Measurements from ENCODE around the gene PIK3R5.

PIK3R5 gene

DNA sequence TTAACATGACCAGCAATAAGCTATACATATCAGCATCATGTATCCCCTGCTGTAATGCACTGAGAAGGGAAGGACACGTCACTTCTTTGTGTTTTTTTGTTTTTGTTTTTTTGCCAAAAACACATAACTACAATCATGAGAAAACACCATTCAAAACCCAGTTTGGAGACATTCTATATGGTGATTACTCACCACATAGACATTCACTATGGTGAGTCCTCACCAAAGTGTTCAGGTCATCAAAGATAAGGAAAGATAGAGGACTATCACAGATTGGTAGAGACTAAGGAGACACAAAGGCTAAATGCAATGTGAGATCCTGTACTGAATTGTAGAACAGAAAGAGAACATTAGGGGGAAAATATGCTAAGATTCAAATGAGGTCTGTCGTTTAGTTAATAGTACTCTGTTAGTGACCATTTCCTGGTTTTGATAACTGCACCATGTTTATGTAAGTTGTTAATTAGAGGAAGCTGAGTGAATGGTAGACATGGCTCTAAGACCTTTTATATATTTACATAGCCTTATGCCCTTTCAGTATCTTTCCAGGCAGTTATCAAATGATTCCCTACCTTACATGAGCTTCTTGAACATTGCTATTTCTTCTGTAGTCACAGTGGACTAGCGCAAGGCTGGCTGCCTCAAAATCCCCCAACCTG is 46.6 kb downstream of the PIK3R5 start:
- no peak for DNase-seq

DNA sequence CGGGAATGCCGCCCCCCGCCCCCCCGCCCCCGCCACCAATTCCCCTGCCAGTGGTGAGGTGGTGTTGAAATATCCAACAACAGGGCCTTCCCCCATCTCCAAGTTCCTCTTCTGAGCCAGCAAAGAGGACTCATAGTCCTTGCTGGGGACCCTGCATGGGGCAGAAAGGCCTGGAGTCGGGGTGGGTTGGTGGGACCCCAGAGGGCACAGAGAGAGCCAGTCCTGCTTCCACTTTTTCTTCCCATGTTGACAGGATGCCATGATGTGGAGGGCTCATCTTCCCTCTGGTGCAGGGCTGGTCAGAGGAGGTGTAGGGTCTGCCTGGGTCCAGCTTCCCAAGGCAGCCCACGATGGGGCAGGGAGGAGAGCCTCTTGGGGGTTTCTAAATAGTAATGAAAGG is 49.0 kb downstream of the PIK3R5 start:
- DNase-seq: no peak

DNA sequence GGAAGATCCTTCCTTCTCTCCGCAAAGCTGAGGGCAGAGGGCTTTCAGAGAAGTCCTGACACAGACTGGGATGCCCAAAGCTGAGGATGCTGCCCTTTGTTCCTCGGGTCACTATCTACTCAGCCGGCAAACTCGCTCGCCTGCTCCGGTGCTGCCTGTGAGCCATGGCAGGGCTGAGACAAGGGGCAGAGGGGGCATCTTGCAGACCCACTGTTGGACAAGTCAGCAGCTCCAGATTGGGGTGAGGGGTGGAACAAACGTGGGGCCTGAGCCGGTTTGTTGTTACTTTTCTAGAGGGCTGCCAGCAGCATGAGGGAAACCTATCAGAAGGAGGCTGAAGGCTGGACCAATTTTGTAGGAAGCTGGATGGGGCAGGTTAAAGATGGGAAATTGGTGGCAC is 51.0 kb downstream of the PIK3R5 start:
- DNase-seq: no peak

DNA sequence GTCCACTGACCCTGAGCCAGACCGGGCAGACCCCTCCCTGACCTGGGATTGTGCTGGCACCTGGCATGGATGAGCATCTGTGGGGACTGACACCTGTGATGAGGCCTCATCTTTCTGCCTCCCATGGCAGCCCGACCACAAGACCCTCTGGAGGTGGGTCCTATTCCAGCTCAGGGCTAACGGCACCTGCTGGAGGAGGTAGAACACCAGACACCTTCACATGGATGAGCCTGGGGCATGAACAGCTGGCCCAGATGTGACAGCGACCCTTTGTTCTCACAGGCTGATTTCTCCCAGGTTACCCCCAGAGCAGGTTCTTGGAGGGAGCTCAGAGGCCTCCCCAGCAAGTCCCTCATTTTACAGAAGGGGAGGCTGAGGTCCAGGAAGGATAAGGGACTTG is 51.6 kb downstream of the PIK3R5 start:
- no peak for DNase-seq

DNA sequence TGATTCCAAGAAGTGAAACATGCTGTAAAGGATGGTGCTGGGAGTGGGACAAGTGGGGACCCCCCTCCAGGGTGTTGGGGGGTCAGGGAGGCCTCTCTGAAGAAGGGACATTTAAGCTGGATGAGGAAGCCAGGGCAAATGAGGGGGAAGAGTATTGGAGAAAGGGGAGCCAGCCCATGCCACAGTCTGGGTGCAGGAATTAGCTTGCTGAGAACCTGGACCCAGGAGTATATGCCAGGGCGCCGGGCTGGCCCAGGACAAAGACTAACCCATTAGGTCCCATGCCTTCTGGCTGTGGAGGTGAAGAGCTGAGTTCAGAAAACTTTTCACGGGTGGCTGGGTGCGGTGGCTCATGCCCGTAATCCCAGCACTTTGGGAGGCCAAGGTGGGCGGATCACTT is 52.4 kb downstream of the PIK3R5 start:
- no peak for DNase-seq

DNA sequence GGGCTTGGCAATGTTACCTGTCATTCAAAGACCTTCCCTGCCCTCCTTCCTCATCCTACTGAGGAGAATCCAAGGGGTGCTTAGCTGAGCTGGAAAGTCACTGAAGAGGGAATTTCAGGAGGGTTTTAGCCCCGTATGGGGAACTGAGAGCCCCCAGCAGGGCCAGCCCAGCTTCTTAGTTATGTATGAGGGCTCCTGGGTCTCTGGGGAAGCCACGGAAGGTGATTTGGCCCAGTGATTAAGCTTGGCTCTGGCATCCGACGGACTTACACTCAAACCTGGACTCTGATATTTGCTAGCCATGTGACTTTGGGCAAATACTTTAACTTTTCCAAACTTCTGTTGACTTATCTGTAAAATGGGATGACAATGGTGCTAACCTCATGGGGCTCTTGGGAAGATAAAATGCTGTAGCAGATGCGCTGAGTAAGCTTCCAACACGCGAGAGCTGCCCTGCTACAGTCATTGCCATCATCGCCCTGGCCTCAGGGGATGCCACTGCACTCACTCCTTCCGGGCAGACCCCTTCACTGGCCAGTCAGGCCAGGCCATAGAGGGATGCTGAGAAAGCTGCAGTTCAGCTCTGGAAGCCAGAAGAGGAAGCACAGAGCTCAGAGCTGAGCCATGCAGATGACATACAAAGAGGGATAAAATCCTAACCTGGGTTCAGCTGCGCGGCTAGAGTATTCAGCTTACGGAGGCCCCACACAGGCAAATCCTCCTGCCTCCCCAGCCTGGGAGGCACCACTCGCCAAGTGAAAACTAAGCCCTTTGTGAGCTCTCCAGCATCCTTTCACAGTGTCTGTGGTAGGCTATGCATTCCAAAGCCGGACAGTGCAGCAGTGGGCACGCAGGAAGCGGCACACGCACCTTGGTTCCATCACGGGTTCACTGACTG is 53.2 kb downstream of the PIK3R5 start:
- no peak for DNase-seq

DNA sequence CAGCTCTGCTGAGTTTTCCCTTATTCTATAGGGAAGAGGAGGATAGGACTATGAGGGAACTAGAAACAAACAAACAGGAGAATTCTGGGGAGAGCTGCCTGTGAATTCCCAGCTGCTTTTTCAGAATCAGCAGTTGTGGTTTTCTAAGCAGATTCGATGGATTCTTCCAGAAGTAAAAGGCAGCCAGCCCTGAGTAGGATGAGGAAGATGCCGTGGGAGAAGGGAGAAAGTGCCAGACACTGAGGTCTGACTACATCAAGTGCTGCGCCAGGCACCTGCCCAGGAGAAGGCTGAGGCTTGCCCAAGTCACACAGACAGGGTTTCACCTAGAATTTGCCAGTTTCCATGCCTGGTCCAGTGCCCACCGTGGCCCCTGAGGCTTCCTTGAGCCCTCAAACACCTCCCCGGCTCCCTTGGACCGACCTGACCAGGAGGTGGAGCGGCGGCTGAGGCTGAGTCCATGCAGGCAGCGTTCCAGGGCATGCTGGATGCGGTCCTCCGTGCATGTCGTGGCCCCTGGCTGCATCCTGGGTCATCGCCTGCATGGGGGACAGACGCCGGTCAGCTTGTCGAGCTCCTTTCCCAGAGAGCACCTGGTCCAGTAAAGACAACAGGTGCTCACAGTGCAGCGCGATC is 54.4 kb downstream of the PIK3R5 start:
- DNase-seq: no peak

DNA sequence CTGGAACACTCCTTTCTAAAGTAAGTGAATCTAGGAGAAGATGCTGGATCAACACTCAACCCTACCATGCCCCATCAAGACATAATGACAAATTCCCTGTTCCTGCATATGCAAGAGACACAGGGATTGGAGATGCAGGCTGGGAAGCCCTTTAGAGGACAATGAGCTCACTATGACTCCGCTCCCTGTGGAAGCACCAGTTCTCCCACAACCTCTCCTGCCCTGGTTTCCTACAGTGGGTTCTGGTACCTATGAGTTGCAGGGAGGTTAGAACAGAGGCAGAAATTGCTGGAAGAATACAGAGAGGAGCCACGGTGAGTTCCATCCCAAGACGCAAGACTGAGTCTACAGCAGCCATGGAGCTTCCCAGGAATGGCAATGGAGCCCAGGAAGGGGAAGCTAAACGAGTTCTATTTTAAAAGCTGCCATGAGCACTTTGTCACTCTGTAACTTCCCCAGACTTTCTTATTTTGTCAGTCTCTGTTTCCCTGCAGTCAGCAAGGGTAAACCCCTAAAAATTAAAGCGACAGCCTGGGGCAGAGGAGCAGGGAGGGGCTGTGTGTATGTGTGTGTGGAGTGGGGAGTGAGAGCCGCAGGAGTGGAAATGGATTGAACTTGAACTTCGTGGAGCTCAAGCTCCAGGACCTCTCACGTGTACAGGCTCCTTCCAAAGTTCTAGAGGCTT is 55.8 kb downstream of the PIK3R5 start:
- DNase-seq: no peak

DNA sequence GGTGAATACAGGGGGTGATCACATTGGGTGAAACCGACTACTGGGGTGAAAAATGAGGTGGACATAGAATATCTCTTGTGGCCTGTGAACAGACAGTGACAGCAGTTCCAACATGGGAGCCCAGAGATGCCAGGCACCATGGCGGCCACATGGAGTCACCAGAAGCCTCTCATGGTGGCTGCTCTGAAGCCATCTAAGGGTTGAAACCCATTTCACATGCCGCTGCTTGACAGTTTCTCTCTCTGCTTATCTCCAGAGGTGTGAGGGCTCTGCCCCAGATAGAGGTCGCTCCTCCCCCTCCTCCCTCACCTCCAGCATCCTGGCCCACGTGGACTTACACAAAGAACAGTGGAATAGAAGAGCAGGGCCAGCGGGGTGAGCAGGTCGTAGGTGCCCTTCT is 60.2 kb downstream of the PIK3R5 start:
- DNase-seq: no peak

DNA sequence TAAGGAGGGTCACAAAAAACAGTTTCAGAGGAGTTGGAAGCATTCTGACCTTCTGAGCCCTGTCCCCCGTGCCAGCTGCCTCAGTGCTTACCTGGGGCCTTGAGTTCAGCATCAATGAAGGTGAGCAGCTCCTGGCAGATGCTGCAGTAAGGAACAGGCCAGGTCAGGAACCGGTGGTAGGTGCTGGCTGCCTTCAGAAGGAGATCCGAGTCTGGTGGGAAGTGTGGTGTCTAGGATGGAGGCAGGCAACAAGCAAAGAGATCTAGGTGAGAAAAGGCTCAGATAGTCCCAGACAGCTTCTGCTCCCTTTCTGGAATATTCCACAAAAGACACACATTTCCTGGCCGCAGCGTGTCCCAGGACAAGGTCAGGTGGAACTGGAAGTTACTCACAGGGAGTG is 60.8 kb downstream of the PIK3R5 start:
- no peak for DNase-seq

DNA sequence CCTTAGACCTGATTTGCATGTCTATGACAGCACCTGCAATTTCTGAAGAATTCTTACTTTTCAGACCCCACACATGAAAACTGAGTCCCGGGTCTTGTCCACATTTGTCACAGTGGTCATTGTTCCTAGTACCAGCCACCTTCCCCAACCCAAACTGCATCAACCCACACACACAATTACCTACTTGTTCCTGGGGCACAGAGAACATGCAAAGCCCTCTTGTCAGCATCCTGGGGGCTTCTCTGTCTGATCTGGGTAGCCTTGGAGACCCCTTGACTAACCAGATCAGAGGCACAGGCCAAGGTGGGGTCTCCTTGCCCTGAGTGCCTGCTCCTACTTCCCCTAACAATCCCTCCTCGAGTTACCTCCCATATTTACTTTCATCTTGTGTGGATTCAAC is 61.3 kb downstream of the PIK3R5 start:
- DNase-seq: no peak

DNA sequence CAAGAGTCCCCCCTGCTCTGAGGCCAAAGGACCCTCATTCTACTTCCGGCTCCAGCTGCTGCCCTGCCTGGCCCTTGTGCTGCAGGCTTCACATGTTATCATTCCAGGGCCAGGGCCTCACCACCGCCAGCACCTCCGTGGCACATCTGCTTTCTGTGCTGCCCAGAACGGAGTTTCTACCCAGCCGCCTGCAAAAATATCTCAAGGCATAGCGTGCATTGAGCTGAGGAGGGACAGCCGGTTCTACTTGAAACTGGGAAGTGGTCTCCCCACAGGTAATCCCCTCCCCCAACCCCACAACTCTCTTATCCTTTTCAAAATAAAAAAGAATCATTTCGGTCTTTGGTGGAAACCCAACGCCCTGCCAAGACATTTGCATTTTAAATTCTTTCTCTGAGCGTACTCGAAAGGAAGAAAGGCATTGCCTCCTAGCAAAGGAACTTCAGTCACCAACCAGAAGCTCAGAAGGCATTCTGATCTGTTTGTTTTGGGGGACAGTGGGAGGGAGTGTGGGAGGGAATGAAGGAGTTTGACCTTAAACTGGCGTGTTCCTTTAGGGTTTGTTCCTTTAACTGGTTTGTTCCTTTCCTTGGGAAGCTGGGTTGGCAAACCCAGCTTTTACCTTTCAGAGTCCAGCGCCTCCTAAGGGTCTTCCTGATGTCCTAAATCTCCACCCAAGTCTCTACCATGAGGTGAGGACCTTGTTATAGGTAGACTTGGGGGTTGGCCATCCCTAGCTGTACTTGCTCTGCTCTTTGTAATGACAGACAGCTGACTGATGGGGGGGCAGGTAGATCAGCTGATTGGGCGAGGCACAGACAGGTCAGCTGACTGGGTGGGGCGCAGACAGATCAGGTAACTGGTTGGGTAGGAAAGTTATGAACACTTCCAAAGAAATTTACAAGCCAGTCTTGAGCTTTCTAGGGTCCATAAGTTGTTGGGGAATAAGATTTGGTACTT is 64.6 kb downstream of the PIK3R5 start:
- DNase-seq: peak; percentile 6

DNA sequence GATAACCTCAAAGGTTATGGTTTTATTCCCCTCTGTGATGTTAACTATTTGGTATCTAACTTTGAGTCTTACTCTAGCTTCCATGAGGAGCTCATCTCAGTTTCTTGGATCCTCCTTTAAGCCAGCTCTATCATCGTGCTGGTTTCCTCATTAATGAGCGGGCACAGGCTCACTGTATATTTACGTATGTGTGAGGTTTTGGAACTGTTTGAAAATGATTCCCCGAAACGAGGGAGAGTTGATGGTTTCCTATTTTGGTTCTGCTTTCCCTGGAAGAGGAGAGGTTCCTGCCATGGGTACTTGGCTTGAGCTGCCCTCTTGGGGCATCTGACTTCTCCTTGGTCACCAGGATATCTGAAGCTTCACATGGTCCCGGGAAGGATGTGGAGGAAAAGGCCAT is 65.3 kb downstream of the PIK3R5 start:
- DNase-seq: peak; percentile 7

DNA sequence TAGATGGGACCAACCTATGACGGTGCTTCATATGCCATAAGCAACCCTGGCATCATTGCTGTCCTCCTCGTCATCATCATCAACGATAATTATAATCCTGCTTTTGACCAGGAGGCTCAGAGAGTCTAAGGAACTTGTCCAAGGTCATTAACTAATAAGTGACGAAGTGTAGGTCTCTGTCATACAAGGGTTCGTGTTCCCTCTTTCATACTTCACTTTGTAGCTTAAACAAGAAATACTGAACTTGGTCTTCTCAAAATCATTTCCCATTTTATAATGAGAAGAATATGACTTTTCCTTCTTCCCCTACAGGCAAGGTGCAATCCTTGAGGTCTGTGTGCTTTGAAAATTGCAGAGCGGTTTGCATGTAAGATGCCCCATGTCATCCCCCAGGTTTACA is 66.9 kb downstream of the PIK3R5 start:
- no peak for DNase-seq

DNA sequence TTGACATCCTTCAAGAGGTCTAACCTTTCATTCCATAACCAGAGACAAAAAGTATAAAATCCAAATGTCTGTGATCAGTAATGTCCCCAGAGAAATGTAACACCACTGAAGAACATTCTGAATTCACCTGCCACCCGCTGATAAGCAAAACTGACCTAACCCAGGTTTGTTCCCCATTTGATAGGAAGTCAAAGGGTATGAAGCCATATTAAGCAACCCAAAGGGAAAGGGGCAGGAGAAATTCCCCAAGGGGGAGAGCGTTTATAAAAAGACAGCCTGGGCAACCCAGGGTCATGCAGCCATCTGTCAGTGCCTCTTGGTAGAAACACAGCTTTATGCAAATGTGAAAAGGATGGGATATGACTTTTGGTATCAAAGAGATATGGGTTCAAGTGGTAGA is 67.4 kb downstream of the PIK3R5 start:
- DNase-seq: peak; percentile 5

DNA sequence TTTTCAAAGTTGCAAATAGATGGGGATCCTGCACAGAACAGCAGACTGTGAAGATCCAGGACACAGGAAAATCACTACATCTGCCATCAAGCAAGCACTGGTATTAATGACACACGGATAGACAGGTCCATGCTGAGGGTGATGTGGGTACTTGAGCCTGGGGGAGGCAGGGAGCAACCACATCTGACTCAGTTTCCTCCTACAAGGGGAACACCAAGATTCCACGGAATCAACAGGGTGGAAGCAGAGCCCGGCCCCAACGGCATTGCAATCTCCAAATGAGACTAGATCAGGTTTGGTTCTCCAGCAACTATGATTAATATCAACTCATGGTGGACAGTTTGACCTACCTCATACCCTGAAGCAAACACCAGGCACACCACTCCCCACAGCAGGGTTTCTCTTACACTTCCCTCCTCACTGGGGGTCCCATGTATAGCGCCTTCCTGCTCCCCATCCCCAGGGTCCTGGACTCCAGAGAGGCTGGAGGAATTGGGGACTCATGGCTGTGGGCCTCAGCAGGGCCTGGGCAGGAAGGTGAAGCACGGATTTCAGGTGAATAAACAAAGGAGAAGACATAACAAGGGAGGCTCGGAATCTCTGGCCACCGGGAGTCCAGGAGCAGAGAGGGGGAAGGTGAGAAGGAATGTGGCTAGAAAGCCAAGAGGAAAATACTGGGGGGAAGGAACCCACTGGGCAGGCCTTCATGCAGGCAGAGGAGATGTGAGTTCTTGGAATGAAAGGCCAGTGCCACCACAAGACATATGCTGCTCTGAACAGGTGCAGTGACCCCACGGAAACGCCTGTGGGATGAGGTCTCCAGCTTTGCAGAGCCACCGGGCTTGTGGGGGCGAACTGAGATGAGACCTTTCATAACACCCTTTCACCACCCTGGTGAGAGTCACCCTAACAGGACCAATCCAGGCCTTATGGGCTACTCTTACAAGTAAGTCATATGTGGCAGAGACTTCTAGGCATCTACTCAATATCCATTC is 68.6 kb downstream of the PIK3R5 start:
- DNase-seq: peak; percentile 9

DNA sequence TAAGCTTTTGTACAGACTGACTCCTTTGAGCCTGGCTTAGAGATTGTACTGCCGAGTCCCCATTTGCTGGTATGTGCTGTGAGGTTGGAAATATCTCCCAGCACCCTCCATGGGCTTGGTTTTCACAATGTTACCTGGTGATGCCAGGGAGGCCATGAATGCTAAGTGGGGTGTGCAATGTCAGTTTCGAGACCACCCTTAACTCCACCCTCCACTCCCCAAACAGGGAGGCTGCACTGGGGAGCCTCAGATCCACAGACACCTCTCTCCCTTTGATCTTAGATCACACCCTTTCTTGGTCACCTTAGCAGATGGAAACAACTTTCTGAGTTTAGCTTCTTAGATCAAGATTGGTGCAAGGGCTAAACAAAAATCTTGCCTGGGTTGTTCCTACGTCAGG is 69.4 kb downstream of the PIK3R5 start:
- peak; percentile 6 for DNase-seq

DNA sequence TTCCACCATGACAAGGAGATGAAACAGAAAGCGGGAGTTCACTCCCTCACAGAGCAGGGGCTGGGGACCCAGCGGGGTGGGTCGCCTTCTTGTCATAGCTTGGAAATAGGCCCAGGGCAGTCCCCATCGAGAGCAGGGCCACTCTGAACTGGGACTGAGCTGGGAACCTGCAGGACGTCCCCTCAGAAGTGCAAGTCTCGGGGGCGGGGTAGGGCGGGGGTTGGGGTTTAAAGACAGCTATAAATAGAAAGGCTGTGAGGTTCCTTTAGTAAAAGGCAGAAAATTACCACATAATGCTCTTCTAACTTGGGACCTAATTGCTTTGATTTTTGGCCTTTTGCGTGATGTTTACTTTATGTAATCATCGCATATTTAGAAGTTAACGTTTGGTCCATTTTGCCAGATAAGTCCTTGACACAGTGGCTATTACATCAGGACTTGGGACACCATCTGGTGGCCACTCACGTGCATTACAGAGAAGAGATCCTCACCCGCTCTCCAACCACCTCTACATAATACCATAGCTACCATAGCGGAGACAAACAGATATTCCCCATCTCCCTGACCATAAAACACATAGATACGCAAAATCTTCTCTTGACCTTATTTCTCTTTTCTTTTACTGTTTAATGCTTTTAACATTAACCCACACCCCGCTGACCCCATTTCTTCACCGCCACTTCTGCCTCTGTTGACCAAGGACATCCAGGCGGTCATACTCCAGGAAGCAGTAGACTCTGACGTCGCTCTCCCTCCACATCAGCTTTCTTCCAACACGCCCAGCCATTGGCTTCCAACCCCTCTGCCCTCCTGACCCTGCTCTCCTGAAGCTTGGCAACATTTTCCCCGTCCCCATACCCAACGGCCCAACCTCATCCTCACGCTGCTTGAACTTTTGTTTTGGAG is 70.6 kb downstream of the PIK3R5 start:
- peak; percentile 72 for DNase-seq

DNA sequence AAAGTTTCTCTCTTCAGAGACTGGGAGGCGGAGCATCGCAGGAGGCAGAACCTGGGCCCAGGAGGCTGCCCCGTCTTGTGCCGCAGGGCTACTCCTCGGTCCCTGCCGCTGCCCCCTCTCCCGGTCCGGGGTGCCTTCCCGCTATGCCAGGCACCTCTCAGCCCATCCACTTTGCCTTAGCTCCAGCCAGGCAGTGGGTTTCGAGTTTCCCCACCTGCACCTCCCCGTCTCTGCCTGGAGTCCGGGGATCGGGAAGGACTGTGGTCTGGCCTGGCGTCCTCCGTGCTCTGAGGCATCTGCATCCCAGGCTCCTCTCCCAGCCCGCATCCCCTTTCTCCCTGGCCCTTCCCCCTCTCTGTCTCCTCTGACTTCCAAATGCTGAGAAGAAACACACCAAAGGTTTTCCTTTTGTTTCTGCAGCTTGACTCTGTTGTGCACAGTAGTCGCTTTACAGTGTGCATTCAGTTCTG is 71.3 kb downstream of the PIK3R5 start:
- peak; percentile 24 for DNase-seq
